ENCODE results near the gene MB. TPM values are rescaled to one million over a fixed set of nuclear protein-coding genes. Genes with fewer than 3 reads are reported as not detected.

MB gene
- total RNA-seq, 1 experiment from 2014 or later: 0.77 TPM

GRCh38 chr22:35605851-35606481 lies 11.2 kb downstream of the MB start:
- intact Hi-C loops (cut with micrococcal nuclease; ENCODE audit: unreplicated experiment): no loop called here
- no TSS peak for BruUV-seq (replicated peaks)
- CTCF ChIA-PET: no interaction called here
- Mint-ChIP-seq H3K27ac (ENCODE audit: unreplicated experiment) (no peak overlapping the region), H3K9me3 (ENCODE audit: unreplicated experiment) (no peaks in the 10 kb centered on the region), H3K4me3 (ENCODE audit: unreplicated experiment) (no peak overlapping the region), H3K27me3 (ENCODE audit: insufficient read depth, unreplicated experiment) (peaks cover 3% of the 10 kb centered on the region), H3K36me3 (ENCODE audit: insufficient read depth, unreplicated experiment) (no peaks in the 10 kb centered on the region), H3K4me1 (ENCODE audit: low read depth, unreplicated experiment) (no peaks in the 10 kb centered on the region)
- POLR2A ChIA-PET: no interaction called here
- H3K4me3 ChIP-seq (ENCODE audit: low read depth, low read length): no peak overlapping the region
- no peaks in the 10 kb centered on the region for H3K9me3 ChIP-seq
- H3K36me3 ChIP-seq (ENCODE audit: control insufficient read depth, insufficient read depth, low read length): no peaks in the 10 kb centered on the region
- no peaks in the 10 kb centered on the region for H3K27me3 ChIP-seq (replicated peaks; ENCODE audit: control insufficient read depth, insufficient read depth, low read length)
- TF ChIP-seq, protein P1, sequence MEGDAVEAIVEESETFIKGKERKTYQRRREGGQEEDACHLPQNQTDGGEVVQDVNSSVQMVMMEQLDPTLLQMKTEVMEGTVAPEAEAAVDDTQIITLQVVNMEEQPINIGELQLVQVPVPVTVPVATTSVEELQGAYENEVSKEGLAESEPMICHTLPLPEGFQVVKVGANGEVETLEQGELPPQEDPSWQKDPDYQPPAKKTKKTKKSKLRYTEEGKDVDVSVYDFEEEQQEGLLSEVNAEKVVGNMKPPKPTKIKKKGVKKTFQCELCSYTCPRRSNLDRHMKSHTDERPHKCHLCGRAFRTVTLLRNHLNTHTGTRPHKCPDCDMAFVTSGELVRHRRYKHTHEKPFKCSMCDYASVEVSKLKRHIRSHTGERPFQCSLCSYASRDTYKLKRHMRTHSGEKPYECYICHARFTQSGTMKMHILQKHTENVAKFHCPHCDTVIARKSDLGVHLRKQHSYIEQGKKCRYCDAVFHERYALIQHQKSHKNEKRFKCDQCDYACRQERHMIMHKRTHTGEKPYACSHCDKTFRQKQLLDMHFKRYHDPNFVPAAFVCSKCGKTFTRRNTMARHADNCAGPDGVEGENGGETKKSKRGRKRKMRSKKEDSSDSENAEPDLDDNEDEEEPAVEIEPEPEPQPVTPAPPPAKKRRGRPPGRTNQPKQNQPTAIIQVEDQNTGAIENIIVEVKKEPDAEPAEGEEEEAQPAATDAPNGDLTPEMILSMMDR (IDR thresholded peaks at IDR 0.05; ENCODE audit: insufficient read depth in 1 of 2, low read depth in 1 of 2, low read length in 1 of 2, severe bottlenecking in 1 of 2, unreplicated experiment in 1 of 2): no peak
- no peak for DNase-seq
- no peaks in the 10 kb centered on the region for H3K4me1 ChIP-seq

GRCh38 chr22:35605369-35605680 lies 11.8 kb downstream of the MB start:
- H3K27ac Mint-ChIP-seq (ENCODE audit: unreplicated experiment): no peak overlapping the region
- POLR2A ChIA-PET: no interaction called here

GRCh38 chr22:35604621-35605368 lies 12.3 kb downstream of the MB start:
- intact Hi-C loops (cut with micrococcal nuclease; ENCODE audit: unreplicated experiment): no loop called here

More at GRCh38 chr22:35605369-35605680, 11.8 kb downstream of the MB start:
- H3K36me3 ChIP-seq (ENCODE audit: control insufficient read depth, insufficient read depth, low read length): no peaks in the 10 kb centered on the region
- Mint-ChIP-seq H3K36me3 (ENCODE audit: insufficient read depth, unreplicated experiment) (no peaks in the 10 kb centered on the region), H3K4me3 (ENCODE audit: unreplicated experiment) (no peak overlapping the region), H3K27me3 (ENCODE audit: insufficient read depth, unreplicated experiment) (peaks cover 3% of the 10 kb centered on the region), H3K4me1 (ENCODE audit: low read depth, unreplicated experiment) (no peaks in the 10 kb centered on the region), H3K9me3 (ENCODE audit: unreplicated experiment) (no peaks in the 10 kb centered on the region)
- no peak overlapping the region for H3K4me3 ChIP-seq (ENCODE audit: low read depth, low read length)
- DNase-seq: no peak
- TF ChIP-seq, protein P1 (IDR thresholded peaks at IDR 0.05; ENCODE audit: insufficient read depth in 1 of 2, low read depth in 1 of 2, low read length in 1 of 2, severe bottlenecking in 1 of 2, unreplicated experiment in 1 of 2): no peak
- no peaks in the 10 kb centered on the region for H3K9me3 ChIP-seq
- no peaks in the 10 kb centered on the region for H3K4me1 ChIP-seq
- CTCF ChIA-PET: no interaction called here
- intact Hi-C loops (cut with micrococcal nuclease; ENCODE audit: unreplicated experiment): no loop called here
- no TSS peak for BruUV-seq (replicated peaks)
- no peaks in the 10 kb centered on the region for H3K27me3 ChIP-seq (replicated peaks; ENCODE audit: control insufficient read depth, insufficient read depth, low read length)

More at GRCh38 chr22:35604621-35605368, 12.3 kb downstream of the MB start:
- CTCF ChIA-PET: no interaction called here
- DNase-seq: no peak
- Mint-ChIP-seq H3K4me1 (ENCODE audit: low read depth, unreplicated experiment) (no peaks in the 10 kb centered on the region), H3K9me3 (ENCODE audit: unreplicated experiment) (no peaks in the 10 kb centered on the region), H3K36me3 (ENCODE audit: insufficient read depth, unreplicated experiment) (no peaks in the 10 kb centered on the region), H3K27me3 (ENCODE audit: insufficient read depth, unreplicated experiment) (peaks cover 3% of the 10 kb centered on the region), H3K4me3 (ENCODE audit: unreplicated experiment) (no peak overlapping the region), H3K27ac (ENCODE audit: unreplicated experiment) (no peak overlapping the region)
- POLR2A ChIA-PET: no interaction called here
- Histone ChIP-seq H3K36me3 (ENCODE audit: control insufficient read depth, insufficient read depth, low read length) (no peaks in the 10 kb centered on the region), H3K27me3 (replicated peaks; ENCODE audit: control insufficient read depth, insufficient read depth, low read length) (no peaks in the 10 kb centered on the region), H3K9me3 (no peaks in the 10 kb centered on the region), H3K4me1 (no peaks in the 10 kb centered on the region), H3K4me3 (ENCODE audit: low read depth, low read length) (no peak overlapping the region)
- no TSS peak for BruUV-seq (replicated peaks)
- TF ChIP-seq, protein P1 (IDR thresholded peaks at IDR 0.05; ENCODE audit: insufficient read depth in 1 of 2, low read depth in 1 of 2, low read length in 1 of 2, severe bottlenecking in 1 of 2, unreplicated experiment in 1 of 2): no peak

Data from Caco-2 (cell line).